ENCODE results near the gene KCNT1. TPM values are rescaled to one million over a fixed set of nuclear protein-coding genes. Genes with fewer than 3 reads are reported as not detected.

KCNT1 gene
- polyA plus RNA-seq, 1 donor (not counting 4 experiments of a cell fraction or from before 2014, with no cell fraction given), result not detected

- dilution Hi-C loops (cut with MboI; ENCODE audit: extremely low pct_ligation_motif_present, low sequenced_read_pairs), result no loop called here
- Histone ChIP-seq H3K27ac (ENCODE audit: control insufficient read depth, insufficient read depth, low read length) (no peak overlapping the region), H3K79me2 (ENCODE audit: control insufficient read depth, insufficient read depth, low read length) (no peaks in the 10 kb centered on the region), H3K9ac (ENCODE audit: control insufficient read depth, extremely low read depth, insufficient read depth, low read length) (no peak overlapping the region), H4K20me1 (ENCODE audit: control insufficient read depth, extremely low read depth, insufficient read depth, low read length) (no peaks in the 10 kb centered on the region), H3K4me2 (ENCODE audit: control insufficient read depth, extremely low read depth, insufficient read depth, low read depth, low read length) (no peak overlapping the region), H3K9me1 (ENCODE audit: control insufficient read depth, extremely low read depth, insufficient read depth, low read length) (no peaks in the 10 kb centered on the region), H3K4me1 (ENCODE audit: control insufficient read depth, extremely low read depth, insufficient read depth, low read length) (no peaks in the 10 kb centered on the region), H3K36me3 (ENCODE audit: control insufficient read depth in 2 of 2, extremely low read depth in 1 of 2, insufficient read depth in 2 of 2, low read length in 2 of 2) (no peaks in the 10 kb centered on the region), H3K9me3 (ENCODE audit: control insufficient read depth, low read depth, low read length) (no peaks in the 10 kb centered on the region), H3K27me3 (ENCODE audit: control insufficient read depth, extremely low read depth, insufficient read depth, low read length) (peaks cover 5% of the 10 kb centered on the region), H3K4me3 (ENCODE audit: control insufficient read depth in 2 of 3, extremely low read depth in 1 of 3, insufficient read depth in 2 of 3, low read depth in 1 of 3, low read length in 3 of 3) (no peak overlapping the region), H2AFZ (ENCODE audit: control insufficient read depth, low read length) (no peak overlapping the region)
- DNase-seq (ENCODE audit: low read depth, low spot score) (no peak), FAIRE-seq (no peak)
- TF ChIP-seq EZH2 (IDR thresholded peaks at IDR 0.05; ENCODE audit: low read length), result no peak
- TF ChIP-seq CTCF (optimal IDR thresholded peaks at IDR 0.05 in 1 of 3, IDR thresholded peaks at IDR 0.05 in 1 of 3, conservative IDR thresholded peaks at IDR 0.05 in 1 of 3; ENCODE audit: extremely low read depth in 1 of 3, insufficient read depth in 2 of 3, low read length in 3 of 3), result no peak
Measured at GRCh38 chr9:135794361-135794885, 92.4 kb downstream of the KCNT1 start.

DNA sequence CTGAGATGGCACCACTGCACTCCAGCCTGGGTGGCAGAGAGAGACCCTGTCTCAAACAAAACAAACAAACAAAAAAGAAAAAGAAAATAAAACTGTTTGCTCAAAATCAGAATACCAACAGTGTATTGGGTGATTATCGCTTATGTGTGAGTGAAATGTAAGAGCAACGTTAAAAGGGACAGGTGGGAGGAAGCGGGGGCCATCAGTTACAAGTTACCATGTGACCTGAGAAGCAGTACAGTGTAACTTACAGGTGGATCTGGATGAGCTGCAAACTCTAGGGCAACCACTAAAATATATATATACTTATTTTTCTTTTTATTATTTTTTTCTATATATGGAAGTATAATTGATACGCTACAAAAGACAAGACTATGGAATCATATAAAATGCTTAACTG, 93.4 kb downstream of the KCNT1 start:
- peaks cover 5% of the 10 kb centered on the region for H3K27me3 ChIP-seq (ENCODE audit: control insufficient read depth, extremely low read depth, insufficient read depth, low read length)

More for the DNA sequence above, 93.4 kb downstream of the KCNT1 start:
- H2AFZ ChIP-seq (ENCODE audit: control insufficient read depth, low read length), result no peak overlapping the region
- H3K79me2 ChIP-seq (ENCODE audit: control insufficient read depth, insufficient read depth, low read length), result no peaks in the 10 kb centered on the region
- dilution Hi-C loops (cut with MboI; ENCODE audit: extremely low pct_ligation_motif_present, low sequenced_read_pairs), result no loop called here
- no peak overlapping the region for H3K27ac ChIP-seq (ENCODE audit: control insufficient read depth, insufficient read depth, low read length)
- no peak for DNase-seq (ENCODE audit: low read depth, low spot score)
- no peaks in the 10 kb centered on the region for H3K36me3 ChIP-seq (ENCODE audit: control insufficient read depth in 2 of 2, extremely low read depth in 1 of 2, insufficient read depth in 2 of 2, low read length in 2 of 2)
- no peak overlapping the region for H3K9ac ChIP-seq (ENCODE audit: control insufficient read depth, extremely low read depth, insufficient read depth, low read length)
- no peaks in the 10 kb centered on the region for H3K9me3 ChIP-seq (ENCODE audit: control insufficient read depth, low read depth, low read length)
- TF ChIP-seq CTCF (optimal IDR thresholded peaks at IDR 0.05 in 1 of 3, IDR thresholded peaks at IDR 0.05 in 1 of 3, conservative IDR thresholded peaks at IDR 0.05 in 1 of 3; ENCODE audit: extremely low read depth in 1 of 3, insufficient read depth in 2 of 3, low read length in 3 of 3) (no peak), EZH2 (IDR thresholded peaks at IDR 0.05; ENCODE audit: low read length) (no peak)
- H4K20me1 ChIP-seq (ENCODE audit: control insufficient read depth, extremely low read depth, insufficient read depth, low read length), result no peaks in the 10 kb centered on the region
- no peaks in the 10 kb centered on the region for H3K9me1 ChIP-seq (ENCODE audit: control insufficient read depth, extremely low read depth, insufficient read depth, low read length)
- no peaks in the 10 kb centered on the region for H3K4me1 ChIP-seq (ENCODE audit: control insufficient read depth, extremely low read depth, insufficient read depth, low read length)
- H3K4me3 ChIP-seq (ENCODE audit: control insufficient read depth in 2 of 3, extremely low read depth in 1 of 3, insufficient read depth in 2 of 3, low read depth in 1 of 3, low read length in 3 of 3), result no peak overlapping the region
- no peak for FAIRE-seq
- H3K4me2 ChIP-seq (ENCODE audit: control insufficient read depth, extremely low read depth, insufficient read depth, low read depth, low read length), result no peak overlapping the region

All from keratinocyte (primary cell).